ENCODE measurements around the gene STK4. TPM values are rescaled to one million over a fixed set of nuclear protein-coding genes. Genes with fewer than 3 reads are reported as not detected.

Gene STK4
- total RNA-seq, 2 experiments from 2014 or later: 126 to 128 TPM

DNA sequence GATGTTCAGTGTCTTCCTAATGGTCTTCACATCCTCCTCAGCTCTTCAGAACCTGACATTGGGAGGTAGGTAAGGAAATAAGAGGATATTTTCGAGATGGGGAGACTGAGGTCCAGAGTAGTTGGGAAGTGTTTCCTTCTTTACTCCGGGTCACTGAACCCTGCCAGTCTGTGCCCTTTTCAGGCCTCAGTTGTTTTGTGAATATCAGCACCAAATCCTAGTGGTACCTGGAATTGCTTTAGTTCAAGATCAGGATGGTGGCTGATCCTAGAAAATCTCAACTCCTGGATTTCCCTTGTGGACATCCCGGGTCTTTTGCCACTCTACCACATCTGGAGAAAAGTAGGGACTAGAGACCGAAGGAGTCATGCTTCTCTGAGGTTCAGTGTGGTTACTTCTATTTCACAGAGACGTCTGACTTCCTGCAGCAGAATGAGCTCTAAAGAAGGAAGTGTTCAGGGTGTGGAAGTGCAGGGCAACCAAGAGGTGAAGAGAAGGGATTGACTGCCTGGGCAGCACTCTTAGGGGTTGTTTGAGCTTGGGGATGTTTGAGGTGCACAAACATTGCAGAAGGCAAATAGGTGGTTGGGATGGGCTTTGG is 995 bp downstream of the STK4 start:
- Mint-ChIP-seq H3K36me3 (peaks cover 26% of the 10 kb centered on the region), H3K4me1 (ENCODE audit: low read depth) (peaks cover 57% of the 10 kb centered on the region), H3K27ac (peak overlapping the region; percentile 99), H3K9me3 (no peaks in the 10 kb centered on the region), H3K27me3 (no peaks in the 10 kb centered on the region), H3K4me3 (peak overlapping the region; percentile 95)
- POLR2A ChIA-PET: interaction anchor here (0.6 to 2.3 kb wide), 7 partner anchors 8 to 63 kb away, joined by 3 to 17 read pairs (median 4); partner anchors contain the start of gene TOMM34
- intact Hi-C loops (cut with micrococcal nuclease): loop anchor here (1.0 to 5.0 kb wide), 6 partner anchors 8 to 445 kb away; partner anchors contain the start of genes KCNK15, PABPC1L, SERINC3 and YWHAB
- DNase-seq: peak; percentile 48
- CTCF ChIA-PET: interaction anchor here (1.3 to 2.1 kb wide), 3 partner anchors 11 to 77 kb away, joined by 4 to 12 read pairs (median 4); no protein-coding TSS in a partner anchor

DNA sequence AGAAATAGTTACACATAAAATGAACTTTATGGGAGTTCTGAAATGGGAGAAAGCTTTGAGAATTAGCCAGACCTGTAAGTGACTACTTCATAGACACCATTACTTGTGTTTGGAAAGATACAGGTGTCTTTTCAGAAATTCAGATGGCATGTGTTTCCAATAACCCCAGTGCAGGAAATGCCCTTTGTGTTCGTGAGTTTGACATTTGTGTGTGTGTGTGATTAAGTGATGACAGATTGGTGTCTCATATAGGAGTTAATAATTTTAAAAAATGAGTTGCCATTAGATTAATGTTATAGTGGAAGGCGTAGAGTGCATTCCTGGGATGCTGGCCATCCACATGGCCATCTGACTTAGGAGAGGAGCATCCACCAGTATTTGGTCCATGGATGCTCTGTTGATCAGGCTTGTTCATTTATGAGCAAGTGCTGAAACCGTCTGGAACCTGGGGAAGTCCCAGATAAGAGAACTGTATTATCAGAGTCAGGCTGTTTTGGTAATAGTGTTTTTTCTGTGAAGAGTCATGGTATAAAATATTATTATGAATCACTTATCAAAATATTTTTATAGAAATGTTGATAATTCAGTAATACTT is 3.1 kb downstream of the STK4 start:
- CTCF ChIA-PET: interaction anchor here (1.0 kb wide), 2 partner anchors 8 to 10 kb away, joined by 3 to 4 read pairs; partner anchors contain the start of gene TOMM34
- peak; percentile 43 for DNase-seq
- intact Hi-C loops (cut with micrococcal nuclease): loop anchor here (5.0 kb wide), 3 partner anchors 128 to 447 kb away; partner anchors contain the start of genes KCNK15 and SERINC3
- peak overlapping the region; percentile 99 for H3K27ac Mint-ChIP-seq
- H3K36me3 Mint-ChIP-seq: peaks cover 42% of the 10 kb centered on the region
- H3K27me3 Mint-ChIP-seq: no peaks in the 10 kb centered on the region
- POLR2A ChIA-PET: interaction anchor here (0.7 to 2.3 kb wide), 3 partner anchors 10 to 60 kb away, joined by 4 to 17 read pairs (median 5); partner anchors contain the start of gene TOMM34
- no peaks in the 10 kb centered on the region for H3K9me3 Mint-ChIP-seq
- peaks cover 57% of the 10 kb centered on the region for H3K4me1 Mint-ChIP-seq (ENCODE audit: low read depth)
- H3K4me3 Mint-ChIP-seq: peak overlapping the region; percentile 95

DNA sequence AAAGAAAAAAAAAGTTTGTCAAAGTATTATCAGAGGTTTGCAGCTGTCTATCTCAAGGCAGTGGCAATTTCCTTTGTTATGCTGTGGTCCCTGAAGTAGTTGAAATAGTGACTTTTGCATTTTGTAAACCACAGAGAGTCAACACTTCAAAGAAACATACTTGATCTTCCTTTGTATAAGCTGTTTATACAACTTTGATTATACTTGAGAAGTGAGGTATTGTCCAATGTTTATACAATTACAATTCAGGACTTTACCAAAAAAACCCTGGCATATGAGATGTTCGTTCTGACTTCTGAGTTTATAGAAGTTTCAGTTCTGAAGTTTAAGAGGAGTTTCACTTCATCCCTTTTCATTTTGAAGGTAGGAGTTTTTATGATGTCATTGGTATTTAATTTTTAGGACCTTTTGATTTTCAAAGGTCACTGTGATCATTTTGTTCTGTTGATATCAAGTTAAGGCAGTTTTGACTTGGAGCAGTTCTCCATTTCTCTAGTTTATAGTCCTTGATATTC is 4.0 kb downstream of the STK4 start:
- CTCF ChIA-PET: interaction anchor here (0.7 to 2.2 kb wide), 6 partner anchors 10 to 324 kb away, joined by 3 to 8 read pairs (median 4); partner anchors contain the start of gene TOMM34
- Mint-ChIP-seq H3K36me3 (peaks cover 50% of the 10 kb centered on the region), H3K27ac (peak overlapping the region; percentile 98), H3K9me3 (no peaks in the 10 kb centered on the region), H3K4me1 (ENCODE audit: low read depth) (peaks cover 64% of the 10 kb centered on the region), H3K4me3 (peak overlapping the region; percentile 71), H3K27me3 (no peaks in the 10 kb centered on the region)
- intact Hi-C loops (cut with micrococcal nuclease): loop anchor here (2.0 kb wide), 1 partner anchor 59 kb away; no protein-coding TSS in a partner anchor
- POLR2A ChIA-PET: interaction anchor here (0.6 to 2.8 kb wide), 5 partner anchors 11 to 81 kb away, joined by 3 to 34 read pairs (median 4); partner anchors contain the start of gene TOMM34
- no peak for DNase-seq

DNA sequence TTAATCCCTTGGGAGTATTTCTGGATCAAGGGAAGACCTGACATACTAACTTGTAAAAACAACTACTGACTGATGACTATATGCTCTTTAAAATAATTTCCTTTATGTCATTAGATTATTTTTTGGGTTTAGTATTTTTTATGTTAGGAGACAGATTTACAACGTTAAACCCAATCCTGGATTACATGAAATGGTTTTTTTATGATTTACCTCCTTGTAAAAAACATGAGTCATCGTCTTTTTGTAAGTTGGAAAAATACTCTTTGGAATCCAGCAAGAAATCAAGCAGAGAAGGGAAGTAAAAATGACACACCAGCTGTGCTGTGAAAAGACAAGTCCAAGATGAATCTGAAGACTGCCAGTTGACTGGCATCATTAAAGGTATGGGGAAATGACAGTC is 6.7 kb downstream of the STK4 start:
- Mint-ChIP-seq H3K36me3 (peaks cover 54% of the 10 kb centered on the region), H3K4me1 (ENCODE audit: low read depth) (peaks cover 82% of the 10 kb centered on the region), H3K27ac (peak overlapping the region; percentile 72), H3K27me3 (no peaks in the 10 kb centered on the region), H3K4me3 (no peak overlapping the region), H3K9me3 (no peaks in the 10 kb centered on the region)
- CTCF ChIA-PET: no interaction called here
- DNase-seq: no peak
- POLR2A ChIA-PET: no interaction called here
- intact Hi-C loops (cut with micrococcal nuclease): no loop called here

DNA sequence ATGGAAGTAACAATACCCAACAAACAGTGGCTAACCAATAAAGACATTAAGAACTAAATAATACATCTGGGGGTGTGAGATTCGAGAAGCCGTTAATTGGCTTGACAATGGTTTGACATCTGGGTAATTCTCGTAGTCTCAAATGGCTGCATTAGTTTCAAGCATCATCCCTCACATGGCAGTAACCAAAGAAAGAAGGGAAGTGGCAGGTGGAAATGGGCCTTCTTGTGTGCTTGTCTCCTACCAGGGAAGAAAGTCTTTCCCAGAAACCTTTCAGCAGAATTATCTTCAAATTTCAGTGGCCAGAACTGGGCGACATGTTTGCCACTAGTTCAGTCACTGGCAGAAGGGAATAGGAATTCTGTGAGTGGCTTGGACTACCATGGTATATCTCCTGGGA is 10.4 kb downstream of the STK4 start:
- no peak for DNase-seq
- POLR2A ChIA-PET: interaction anchor here (1.0 to 3.1 kb wide), 2 partner anchors 10 to 17 kb away, joined by 4 to 12 read pairs; partner anchors contain the start of genes STK4 and TOMM34

DNA sequence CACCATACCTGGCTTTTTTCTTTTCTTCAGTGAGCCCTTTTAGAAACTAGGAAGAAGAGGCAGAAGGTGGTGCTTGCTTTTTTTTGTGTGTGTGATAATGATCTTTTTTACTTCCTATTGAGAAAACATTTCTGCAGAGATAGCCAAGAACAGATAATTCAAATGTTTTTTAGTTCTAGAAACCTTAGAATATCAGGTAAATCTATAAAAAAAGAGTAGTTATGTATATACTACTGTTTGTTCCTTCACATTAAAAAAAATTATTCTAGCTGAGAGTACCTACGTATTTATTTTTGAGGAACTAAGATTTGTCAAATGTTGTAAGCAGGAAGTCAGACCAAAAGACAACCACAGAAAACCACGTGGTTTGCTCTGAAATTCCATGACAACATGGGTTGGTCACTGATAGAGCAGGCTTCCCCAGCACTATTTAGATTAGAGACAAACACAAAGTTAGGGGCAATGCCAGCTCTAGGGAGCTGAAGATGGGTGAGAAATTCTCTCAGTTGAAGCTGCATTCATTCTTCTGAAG is 12.8 kb downstream of the STK4 start:
- H3K27ac Mint-ChIP-seq: peak overlapping the region; percentile 88
- peak overlapping the region; percentile 50 for H3K4me3 Mint-ChIP-seq
- H3K27me3 Mint-ChIP-seq: no peaks in the 10 kb centered on the region
- DNase-seq: peak; percentile 77
- peaks cover 79% of the 10 kb centered on the region for H3K4me1 Mint-ChIP-seq (ENCODE audit: low read depth)
- H3K36me3 Mint-ChIP-seq: peaks cover 69% of the 10 kb centered on the region
- ChIA-PET POLR2A (interaction anchor here (0.6 to 3.1 kb wide), 6 partner anchors 8 to 19 kb away, joined by 3 to 12 read pairs (median 4); partner anchors contain the start of genes STK4 and TOMM34), CTCF (interaction anchor here (1.0 to 2.2 kb wide), 3 partner anchors 11 to 315 kb away, joined by 3 to 10 read pairs (median 4); no protein-coding TSS in a partner anchor)
- no peaks in the 10 kb centered on the region for H3K9me3 Mint-ChIP-seq
- intact Hi-C loops (cut with micrococcal nuclease): loop anchor here (1.0 kb wide), 2 partner anchors 8 to 11 kb away; no protein-coding TSS in a partner anchor

More for the DNA sequence above, 10.4 kb downstream of the STK4 start:
- Mint-ChIP-seq H3K36me3 (peaks cover 70% of the 10 kb centered on the region), H3K27me3 (no peaks in the 10 kb centered on the region), H3K9me3 (no peaks in the 10 kb centered on the region), H3K4me1 (ENCODE audit: low read depth) (peaks cover 82% of the 10 kb centered on the region), H3K27ac (peak overlapping the region; percentile 50), H3K4me3 (no peak overlapping the region)
- intact Hi-C loops (cut with micrococcal nuclease): no loop called here
- CTCF ChIA-PET: interaction anchor here (2.6 kb wide), 1 partner anchor 134 kb away, joined by 7 read pairs; no protein-coding TSS in a partner anchor

DNA sequence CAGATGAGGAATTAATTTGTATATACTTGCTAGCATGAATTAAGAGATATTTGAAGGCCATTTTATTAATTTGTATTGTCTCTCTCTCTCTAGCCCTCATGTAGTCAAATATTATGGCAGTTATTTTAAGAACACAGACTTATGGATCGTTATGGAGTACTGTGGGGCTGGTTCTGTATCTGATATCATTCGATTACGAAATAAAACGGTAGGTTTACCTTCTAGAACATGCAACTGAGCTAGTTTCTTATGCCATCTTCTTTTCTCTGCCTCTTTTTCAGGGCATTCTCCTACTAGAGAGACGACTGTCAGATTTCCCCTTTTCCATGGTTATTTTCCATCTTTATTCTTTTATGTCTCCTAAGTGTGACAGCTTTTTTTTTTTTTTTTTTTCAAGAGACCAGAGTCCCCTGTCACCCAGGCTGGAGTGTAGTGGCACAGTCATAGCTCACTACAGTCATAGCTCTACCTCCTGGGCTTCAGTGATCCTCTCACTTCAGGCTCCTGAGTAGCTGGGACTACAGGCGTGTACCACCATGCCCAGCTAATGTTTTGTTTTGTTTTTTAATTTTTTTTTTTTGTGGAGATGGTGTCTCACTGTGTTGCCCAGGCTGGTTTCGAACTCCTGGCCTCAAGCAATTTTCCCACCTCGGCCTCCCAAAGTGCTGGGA is 15.6 kb downstream of the STK4 start:
- H3K9me3 Mint-ChIP-seq: no peaks in the 10 kb centered on the region
- ChIA-PET CTCF (interaction anchor here (0.6 to 1.4 kb wide), 4 partner anchors 22 to 114 kb away, joined by 3 to 4 read pairs (median 4); partner anchors contain the start of gene TOMM34), POLR2A (interaction anchor here (0.6 to 0.8 kb wide), 5 partner anchors 11 to 392 kb away, joined by 3 to 5 read pairs (median 4); partner anchors contain the start of genes STK4 and SYS1)
- no peaks in the 10 kb centered on the region for H3K27me3 Mint-ChIP-seq
- no peak overlapping the region for H3K4me3 Mint-ChIP-seq
- peak overlapping the region; percentile 65 for H3K27ac Mint-ChIP-seq
- peak; percentile 34 for DNase-seq
- intact Hi-C loops (cut with micrococcal nuclease): no loop called here
- peaks cover 78% of the 10 kb centered on the region for H3K4me1 Mint-ChIP-seq (ENCODE audit: low read depth)
- peaks cover 58% of the 10 kb centered on the region for H3K36me3 Mint-ChIP-seq

DNA sequence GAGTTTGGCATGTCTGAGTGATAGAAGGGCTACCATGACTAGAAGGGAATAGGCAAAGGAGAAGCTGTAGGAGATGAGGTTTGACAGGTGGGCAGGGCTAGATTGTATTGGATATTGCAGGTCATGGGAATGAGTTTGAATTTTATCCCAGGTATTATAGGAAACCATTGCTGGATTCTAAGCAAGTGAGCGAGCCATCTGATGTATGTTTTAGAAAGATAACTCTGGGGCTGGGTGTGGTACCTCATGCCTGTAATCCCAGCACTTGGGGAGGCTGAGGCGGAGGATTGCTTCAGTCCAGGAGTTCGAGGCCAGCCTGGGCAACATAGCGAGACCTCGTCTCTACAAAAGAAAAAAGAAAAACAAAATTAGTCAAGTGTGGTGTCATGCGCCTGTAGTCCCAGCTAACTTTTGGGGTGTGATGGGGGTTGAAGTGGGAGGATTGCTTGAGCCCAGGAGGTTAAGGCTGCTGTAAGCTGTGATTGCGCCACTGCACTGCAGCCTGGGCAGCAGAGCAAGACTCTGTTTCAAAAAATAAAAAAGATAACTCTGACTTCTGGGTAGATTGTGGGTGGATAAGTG is 16.9 kb downstream of the STK4 start:
- POLR2A ChIA-PET: no interaction called here
- no peak overlapping the region for H3K4me3 Mint-ChIP-seq

DNA sequence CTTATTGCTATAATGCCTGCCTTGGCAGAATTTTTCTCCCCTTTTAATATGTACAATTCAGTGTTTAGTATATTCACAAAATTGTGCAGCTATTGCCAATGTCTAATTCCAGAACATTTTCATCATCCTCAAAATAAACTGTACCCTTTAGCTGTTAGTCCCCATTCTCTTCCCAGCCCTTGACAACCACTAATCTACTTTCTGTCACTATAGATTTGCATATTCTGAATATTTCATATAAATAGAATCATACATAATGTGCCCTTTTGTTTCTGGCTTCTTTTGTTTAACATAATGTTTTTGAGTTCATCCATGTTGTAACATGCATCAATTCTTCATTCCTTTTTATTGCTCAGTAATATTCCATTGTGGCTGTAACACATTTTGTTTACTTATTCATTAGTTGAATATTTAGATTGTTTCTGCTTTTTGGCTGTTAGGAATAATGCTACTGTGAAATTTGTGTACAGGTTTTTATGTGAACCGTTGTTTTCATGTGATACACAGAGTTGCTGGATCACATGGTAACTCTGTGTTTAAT is 22.4 kb downstream of the STK4 start:
- DNase-seq: no peak
- H3K9me3 Mint-ChIP-seq: no peaks in the 10 kb centered on the region
- ChIA-PET POLR2A (no interaction called here), CTCF (interaction anchor here (2.0 kb wide), 1 partner anchor 22 kb away, joined by 7 read pairs; no protein-coding TSS in a partner anchor)
- H3K27ac Mint-ChIP-seq: peak overlapping the region; percentile 70
- peaks cover 40% of the 10 kb centered on the region for H3K36me3 Mint-ChIP-seq
- H3K4me1 Mint-ChIP-seq (ENCODE audit: low read depth): peaks cover 71% of the 10 kb centered on the region
- no peak overlapping the region for H3K4me3 Mint-ChIP-seq
- intact Hi-C loops (cut with micrococcal nuclease): no loop called here
- H3K27me3 Mint-ChIP-seq: no peaks in the 10 kb centered on the region

More for the DNA sequence above, 16.9 kb downstream of the STK4 start:
- Mint-ChIP-seq H3K4me1 (ENCODE audit: low read depth) (peaks cover 70% of the 10 kb centered on the region), H3K27me3 (no peaks in the 10 kb centered on the region), H3K9me3 (no peaks in the 10 kb centered on the region), H3K27ac (peak overlapping the region; percentile 72), H3K36me3 (peaks cover 53% of the 10 kb centered on the region)
- CTCF ChIA-PET: interaction anchor here (1.4 kb wide), 1 partner anchor 28 kb away, joined by 3 read pairs; no protein-coding TSS in a partner anchor
- no peak for DNase-seq
- intact Hi-C loops (cut with micrococcal nuclease): no loop called here

DNA sequence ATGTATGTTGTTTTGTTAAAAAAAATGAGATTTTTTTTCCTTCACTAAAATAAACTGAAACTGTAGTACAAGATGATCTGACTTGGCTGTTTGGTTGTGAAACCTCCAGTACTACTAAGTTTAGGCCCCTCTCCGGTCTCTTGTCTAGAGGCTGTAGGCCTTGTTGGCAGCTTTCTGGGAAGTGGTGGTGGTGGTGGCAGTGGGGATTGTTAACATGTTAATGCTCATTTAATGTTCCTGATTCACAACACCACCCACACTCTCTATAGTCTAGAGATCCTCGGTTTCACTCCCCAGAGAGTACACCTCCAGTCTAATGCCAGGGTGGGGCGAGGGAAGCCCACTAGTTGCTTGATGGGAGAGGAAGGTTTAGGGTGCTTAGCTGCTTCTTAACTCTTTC is 24.1 kb downstream of the STK4 start:
- DNase-seq: peak; percentile 85
- Mint-ChIP-seq H3K36me3 (peaks cover 42% of the 10 kb centered on the region), H3K27me3 (no peaks in the 10 kb centered on the region), H3K27ac (peak overlapping the region; percentile 96), H3K4me1 (ENCODE audit: low read depth) (peaks cover 72% of the 10 kb centered on the region), H3K4me3 (peak overlapping the region; percentile 74), H3K9me3 (no peaks in the 10 kb centered on the region)
- intact Hi-C loops (cut with micrococcal nuclease): loop anchor here (1.0 to 2.0 kb wide), 4 partner anchors 11 to 46 kb away; no protein-coding TSS in a partner anchor
- CTCF ChIA-PET: interaction anchor here (1.0 to 2.0 kb wide), 3 partner anchors 11 to 53 kb away, joined by 3 to 7 read pairs (median 3); no protein-coding TSS in a partner anchor
- POLR2A ChIA-PET: interaction anchor here (0.7 to 1.5 kb wide), 4 partner anchors 9 to 31 kb away, joined by 4 to 8 read pairs (median 4); partner anchors contain the start of gene TOMM34

All from activated CD4-positive, alpha-beta memory T cell treated with anti-CD3 and anti-CD28 coated beads for 36 hours (primary cell).